Stimulated activated naive CD8-positive, alpha-beta T cell treated with anti-CD3 and anti-CD28 coated beads, Interleukin-15, Interleukin-2, amounts not matched to agents 100 U/mL and 50 U/mL, for 24 hours (primary cell): ENCODE results near the gene VIPR2.
"Not testable (repeated sequence)": the region's sequence is repeated elsewhere in the genome, so short reads cannot be mapped to it uniquely, and the experiment has no call there.

Source experiments
- ATAC-seq: fragments of 150-1000 bp; cut with Tn5 transposase; one replicate; pipeline ENCODE4 v1.10.0; 2021
- DNase-seq: peaks from one replicate; pipeline ENCODE4 v3.0.0; 2021

VIPR2 gene

GRCh38 chr7:158985583-158985982, 159.1 kb downstream of the VIPR2 start:
- ATAC-seq (no peak), DNase-seq (no peak)

DNA sequence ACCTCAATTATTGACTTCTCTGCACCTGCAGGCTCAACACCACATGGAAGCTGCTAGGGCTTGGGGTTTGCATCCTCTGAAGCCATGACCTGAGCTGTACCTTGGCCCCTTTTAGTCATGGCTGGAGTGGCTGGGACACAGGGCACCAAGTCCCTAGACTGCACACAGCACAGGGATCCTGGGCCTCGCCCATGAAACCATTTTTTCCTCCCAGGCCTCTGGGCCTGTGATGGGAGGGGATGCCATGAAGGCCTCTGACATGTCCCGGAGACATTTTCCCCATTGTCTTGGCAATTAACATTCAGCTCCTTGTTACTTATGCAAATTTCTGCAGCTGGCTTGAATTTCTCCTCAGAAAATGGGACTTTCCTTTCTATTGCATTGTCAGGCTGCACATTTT, 160.7 kb downstream of the VIPR2 start:
- DNase-seq, ATAC-seq: not testable (repeated sequence)

- not testable (repeated sequence) for DNase-seq, ATAC-seq
Observed at GRCh38 chr7:158982080-158982479, 162.6 kb downstream of the VIPR2 start.

DNA sequence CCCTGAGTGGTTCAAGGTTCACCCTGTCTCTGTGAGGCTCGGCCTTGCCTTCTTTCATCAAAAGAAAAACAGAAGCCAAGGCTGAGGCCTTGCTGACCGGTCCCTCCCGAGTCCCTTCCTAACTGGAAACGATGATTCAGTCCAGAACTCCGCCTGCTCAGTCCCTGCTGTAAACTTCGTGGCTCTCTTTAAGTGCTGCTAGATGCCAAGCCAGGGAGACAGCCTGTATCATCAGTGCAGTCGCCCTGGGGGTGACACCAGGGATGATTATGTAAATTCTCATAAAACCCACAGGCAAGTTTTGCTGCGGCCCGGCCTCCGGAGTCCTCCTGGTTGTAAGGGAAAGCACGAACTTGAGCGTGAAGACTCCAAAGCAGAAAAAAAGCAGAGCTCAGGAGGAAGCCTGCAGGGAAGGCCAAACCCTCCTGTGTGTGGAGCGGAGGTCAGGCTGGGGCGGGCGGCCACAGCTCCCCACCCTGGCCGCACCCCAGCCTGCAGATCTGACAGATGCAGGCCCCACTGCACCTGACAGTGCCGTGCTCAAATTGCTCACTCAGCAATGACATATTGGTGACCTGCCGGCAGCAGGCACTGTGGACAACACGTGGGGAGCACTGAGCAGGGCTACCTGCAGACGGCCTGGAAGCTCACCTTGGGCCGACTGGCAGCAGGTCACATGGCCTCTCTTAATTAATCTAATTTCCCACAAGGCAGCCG, 164.9 kb downstream of the VIPR2 start:
- ATAC-seq, result no peak
- DNase-seq, result no peak

DNA sequence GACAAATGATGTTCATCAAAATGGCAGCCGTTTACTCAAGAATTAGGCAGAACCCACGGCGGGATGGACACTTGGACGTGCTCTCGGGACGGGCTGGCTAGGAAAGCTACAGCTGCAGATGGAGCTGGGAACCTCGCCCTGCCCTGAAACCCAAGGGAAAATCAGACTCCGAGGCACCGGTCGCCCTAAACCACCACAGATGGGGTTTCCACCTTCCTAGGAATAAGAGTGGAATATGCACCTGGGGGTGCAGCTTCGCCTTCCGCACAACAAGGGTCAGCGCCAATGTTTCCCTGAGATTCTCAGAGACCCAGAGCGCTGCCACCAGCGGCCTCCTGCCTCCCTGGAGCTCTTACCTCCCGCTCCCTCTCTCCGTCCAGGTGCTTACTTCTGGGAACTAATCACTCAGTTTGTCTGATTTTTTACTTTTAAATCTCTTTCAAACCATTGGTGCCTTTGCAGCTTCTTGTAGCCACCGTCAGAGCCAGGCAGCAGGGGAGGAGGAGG, 165.6 kb downstream of the VIPR2 start:
- DNase-seq, result no peak
- ATAC-seq, result no peak
